GM10266 (cell line): ENCODE data around the gene RTP5.

ENCODE experiments used
- DNase-seq: peaks from one replicate; pipeline ENCODE4 v3.0.0; 2012; ENCODE audit errors: extremely low spot score
- CTCF ChIP-seq: IDR thresholded peaks from 2 replicates; pipeline ENCODE4 v1.5.1; 2012; ENCODE audit warnings: mild to moderate bottlenecking, low read depth; ENCODE audit not compliant: control insufficient read depth, insufficient read depth; ENCODE audit errors: missing control alignments

Gene RTP5

GRCh38 chr2:241876528-241877196 is 7.1 kb downstream of the RTP5 start:
- no peak for DNase-seq
- no peak for TF ChIP-seq CTCF

- no peak for TF ChIP-seq CTCF
- no peak for DNase-seq
Observed at GRCh38 chr2:241877197-241877685, 7.7 kb downstream of the RTP5 start.

GRCh38 chr2:241877989-241878970 is 8.8 kb downstream of the RTP5 start:
- peak; percentile 84 for DNase-seq
- peak; percentile 90 for TF ChIP-seq CTCF

- no peak for DNase-seq
- no peak for TF ChIP-seq CTCF
Observed at GRCh38 chr2:241879326-241879725, 9.8 kb downstream of the RTP5 start.

GRCh38 chr2:241880311-241881073 is 11.0 kb downstream of the RTP5 start:
- DNase-seq = no peak
- no peak for TF ChIP-seq CTCF

- TF ChIP-seq CTCF = peak; percentile 35
- DNase-seq = peak; percentile 86
Observed at GRCh38 chr2:241882091-241882625, 12.6 kb downstream of the RTP5 start.
